ENCODE data around the gene LMOD2. TPM values are rescaled to one million over a fixed set of nuclear protein-coding genes. Genes with fewer than 3 reads are reported as not detected.
A peak's percentile ranks its signal among the peaks of the same experiment; 100 is the strongest.

LMOD2 gene
- total and polyA plus RNA-seq, 2 donors (not counting 3 experiments of a cell fraction or from before 2014, with no cell fraction given), result not detected

DNA sequence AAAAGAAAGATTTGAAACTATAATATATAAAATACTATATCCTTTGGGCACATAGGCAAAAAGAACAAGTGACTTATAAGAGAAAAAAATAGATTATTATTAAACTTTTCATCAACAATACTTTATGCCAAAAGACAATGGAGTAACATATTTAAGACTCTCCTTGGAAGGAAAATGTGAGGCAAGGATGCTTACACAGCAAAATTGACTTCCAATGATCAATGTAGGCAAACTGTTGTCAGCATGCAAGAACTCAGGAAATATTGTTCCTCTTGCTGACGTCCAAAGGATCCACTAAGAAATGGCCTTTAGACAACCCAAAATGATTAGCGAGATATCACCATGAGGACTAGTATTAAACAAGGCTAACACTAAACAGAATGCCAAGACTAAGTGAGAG lies 22.9 kb upstream of the LMOD2 start:
- H3K4me3 ChIP-seq (replicated peaks in 1 of 3; ENCODE audit: insufficient read depth in 1 of 3, low read depth in 1 of 3, low read length in 3 of 3), result no peak overlapping the region
- ChIA-PET POLR2A (no interaction called here), CTCF (interaction anchor here (0.9 to 4.0 kb wide), 3 partner anchors 12 to 138 kb away, joined by 3 to 25 read pairs (median 17); partner anchors contain the start of gene NDUFA5)
- H3K9ac ChIP-seq (replicated peaks; ENCODE audit: extremely low read depth, insufficient read depth, low read length), result no peak overlapping the region
- dilution Hi-C loops (cut with MboI; ENCODE audit: extremely low pct_ligation_motif_present, low sequenced_read_pairs), result no loop called here
- no peaks in the 10 kb centered on the region for H4K20me1 ChIP-seq (replicated peaks; ENCODE audit: control insufficient read depth, extremely low read depth, insufficient read depth, low read length)
- peaks cover 28% of the 10 kb centered on the region for H3K4me1 ChIP-seq (ENCODE audit: control insufficient read depth, extremely low read depth, insufficient read depth, low read length)
- intact Hi-C loops (cut with micrococcal nuclease), result loop anchor here (1.0 to 10.0 kb wide), 10 partner anchors 11 to 1722 kb away; partner anchors contain the start of genes IQUB, NDUFA5 and WASL
- H2AFZ ChIP-seq (ENCODE audit: low read depth, low read length), result no peak overlapping the region
- no peak for FAIRE-seq
- H3K79me2 ChIP-seq (ENCODE audit: control insufficient read depth, insufficient read depth, low read length), result no peaks in the 10 kb centered on the region
- H3K36me3 ChIP-seq (ENCODE audit: control insufficient read depth in 2 of 2, extremely low read depth in 1 of 2, insufficient read depth in 2 of 2, low read length in 2 of 2), result no peaks in the 10 kb centered on the region
- H3K9me1 ChIP-seq (replicated peaks; ENCODE audit: control insufficient read depth, extremely low read depth, insufficient read depth, low read length), result no peaks in the 10 kb centered on the region
- no TSS peak for BruUV-seq (replicated peaks)
- DNase-seq (ENCODE audit: low read depth, low spot score), result no peak
- peak overlapping the region; percentile 61 for H3K27ac ChIP-seq (ENCODE audit: insufficient read depth, low read depth, low read length)
- TF ChIP-seq GATA2 (IDR thresholded peaks at IDR 0.05; ENCODE audit: insufficient read depth, insufficient read length, low read depth, low read length), result no peak
- no peak for TF ChIP-seq MYC (IDR thresholded peaks at IDR 0.05; ENCODE audit: low read depth, low read length)
- no peak for TF ChIP-seq POLR2A (IDR thresholded peaks at IDR 0.05; ENCODE audit: low read depth, low read length)
- TF ChIP-seq, protein P1, sequence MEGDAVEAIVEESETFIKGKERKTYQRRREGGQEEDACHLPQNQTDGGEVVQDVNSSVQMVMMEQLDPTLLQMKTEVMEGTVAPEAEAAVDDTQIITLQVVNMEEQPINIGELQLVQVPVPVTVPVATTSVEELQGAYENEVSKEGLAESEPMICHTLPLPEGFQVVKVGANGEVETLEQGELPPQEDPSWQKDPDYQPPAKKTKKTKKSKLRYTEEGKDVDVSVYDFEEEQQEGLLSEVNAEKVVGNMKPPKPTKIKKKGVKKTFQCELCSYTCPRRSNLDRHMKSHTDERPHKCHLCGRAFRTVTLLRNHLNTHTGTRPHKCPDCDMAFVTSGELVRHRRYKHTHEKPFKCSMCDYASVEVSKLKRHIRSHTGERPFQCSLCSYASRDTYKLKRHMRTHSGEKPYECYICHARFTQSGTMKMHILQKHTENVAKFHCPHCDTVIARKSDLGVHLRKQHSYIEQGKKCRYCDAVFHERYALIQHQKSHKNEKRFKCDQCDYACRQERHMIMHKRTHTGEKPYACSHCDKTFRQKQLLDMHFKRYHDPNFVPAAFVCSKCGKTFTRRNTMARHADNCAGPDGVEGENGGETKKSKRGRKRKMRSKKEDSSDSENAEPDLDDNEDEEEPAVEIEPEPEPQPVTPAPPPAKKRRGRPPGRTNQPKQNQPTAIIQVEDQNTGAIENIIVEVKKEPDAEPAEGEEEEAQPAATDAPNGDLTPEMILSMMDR (IDR thresholded peaks at IDR 0.05; ENCODE audit: extremely low read depth in 1 of 2, insufficient read depth in 1 of 2, low read depth in 1 of 2, low read length in 2 of 2), result no peak
- TF ChIP-seq FOS (IDR thresholded peaks at IDR 0.05; ENCODE audit: borderline replicate concordance, insufficient read depth, low read length), result no peak
- no peak for TF ChIP-seq JUN (IDR thresholded peaks at IDR 0.05; ENCODE audit: borderline replicate concordance, insufficient read depth, insufficient read length, low read depth)
- no peaks in the 10 kb centered on the region for H3K27me3 ChIP-seq (ENCODE audit: control insufficient read depth in 2 of 2, insufficient read depth in 2 of 2, low read length in 2 of 2)
- H3K9me3 ChIP-seq (replicated peaks; ENCODE audit: control insufficient read depth, insufficient read depth, low read length), result no peaks in the 10 kb centered on the region
- H3K4me2 ChIP-seq (ENCODE audit: insufficient read depth, low read length), result peak overlapping the region; percentile 16
